ENCODE measurements around the gene RFXANK.
A peak's percentile ranks its signal among the peaks of the same experiment; 100 is the strongest.

RFXANK gene

GRCh38 chr19:19185853-19186740 lies 6.0 kb upstream of the RFXANK start:
- H3K4me3 ChIP-seq, result no peak overlapping the region
- H3K4me1 ChIP-seq, result peaks cover 64% of the 10 kb centered on the region
- no peaks in the 10 kb centered on the region for H3K27me3 ChIP-seq
- H3K27ac ChIP-seq, result no peak overlapping the region
- H4K20me1 ChIP-seq, result peaks cover 31% of the 10 kb centered on the region
- no peak for TF ChIP-seq Cebpa-rat (IDR thresholded peaks at IDR 0.05)
- 0 out of 2 replicates have a peak overlapping the region, but pooled peaks have one; percentile 10 for H3K9ac ChIP-seq
- H3K9me3 ChIP-seq, result peaks cover 6% of the 10 kb centered on the region; the same call in 1 of the 2 replicates
- H3K36me3 ChIP-seq, result peaks cover 75% of the 10 kb centered on the region
- peak overlapping the region; percentile 3; the same call in 1 of the 2 replicates for H3K4me2 ChIP-seq

DNA sequence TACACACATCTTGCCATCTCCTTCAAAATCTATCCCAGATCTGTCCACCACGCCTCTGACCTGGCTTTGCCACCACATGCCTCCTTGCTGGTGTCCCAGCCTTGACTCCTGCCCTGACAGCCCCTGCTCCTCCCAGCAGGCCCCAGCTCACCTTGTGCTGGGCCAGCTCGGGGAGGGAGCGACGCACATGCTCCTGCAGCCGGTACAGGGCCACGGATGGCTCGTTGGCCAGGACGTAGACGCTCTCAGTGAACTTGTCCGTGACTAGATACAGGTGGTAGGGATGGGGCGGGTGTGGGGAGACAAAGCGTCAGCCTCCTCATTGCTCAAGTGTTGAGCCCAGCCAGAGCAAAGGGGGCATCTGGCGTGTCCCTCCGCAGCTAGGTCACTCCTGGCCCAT lies 5.3 kb upstream of the RFXANK start:
- H4K20me1 ChIP-seq, result peaks cover 38% of the 10 kb centered on the region
- peaks cover 69% of the 10 kb centered on the region for H3K36me3 ChIP-seq
- peaks cover 6% of the 10 kb centered on the region; the same call in 1 of the 2 replicates for H3K9me3 ChIP-seq
- no peak overlapping the region for H3K27ac ChIP-seq
- H3K4me2 ChIP-seq, result no peak overlapping the region
- no peak overlapping the region for H3K4me3 ChIP-seq
- peaks cover 68% of the 10 kb centered on the region for H3K4me1 ChIP-seq
- no peak for TF ChIP-seq Cebpa-rat (IDR thresholded peaks at IDR 0.05)
- no peaks in the 10 kb centered on the region for H3K27me3 ChIP-seq
- H3K9ac ChIP-seq, result no peak overlapping the region

- no peak for TF ChIP-seq Cebpa-rat (IDR thresholded peaks at IDR 0.05)
- Histone ChIP-seq H4K20me1 (peaks cover 34% of the 10 kb centered on the region), H3K9me3 (peaks cover 3% of the 10 kb centered on the region; the same call in 1 of the 2 replicates), H3K36me3 (peaks cover 55% of the 10 kb centered on the region), H3K4me1 (peaks cover 53% of the 10 kb centered on the region), H3K9ac (peak overlapping the region; percentile 97), H3K27me3 (no peaks in the 10 kb centered on the region), H3K27ac (peak overlapping the region; percentile 99), H3K4me3 (peak overlapping the region; percentile 100), H3K4me2 (peak overlapping the region; percentile 92)
Observed at GRCh38 chr19:19191768-19192077, 335 bp upstream of the RFXANK start.

DNA sequence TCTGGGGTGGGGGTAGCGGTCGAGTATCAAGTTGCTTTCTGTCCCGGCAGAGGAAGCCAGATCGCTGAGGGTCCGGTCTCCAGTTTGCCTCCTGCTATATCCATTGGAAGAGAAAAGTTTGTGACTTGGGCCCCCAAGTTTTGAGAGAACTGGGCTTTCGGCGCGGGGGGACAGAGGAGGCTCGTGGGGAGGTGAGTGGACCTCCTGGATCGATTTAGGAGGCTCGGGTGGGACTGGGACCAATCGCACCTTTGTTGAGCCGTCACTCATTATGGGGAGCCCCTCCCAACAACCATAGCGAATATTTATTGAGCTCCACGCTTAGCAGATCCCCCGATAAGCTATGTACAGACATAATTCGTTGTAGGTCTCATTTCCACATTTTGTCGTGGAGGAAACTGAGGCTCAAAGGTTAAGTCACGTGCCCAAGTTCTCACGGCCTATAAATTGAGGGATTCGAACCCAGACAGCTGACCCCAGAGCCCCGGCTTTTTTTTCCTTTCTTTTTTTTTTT lies 909 bp downstream of the RFXANK start:
- peaks cover 57% of the 10 kb centered on the region for H3K36me3 ChIP-seq
- H4K20me1 ChIP-seq, result peaks cover 34% of the 10 kb centered on the region
- H3K4me3 ChIP-seq, result peak overlapping the region; percentile 100
- TF ChIP-seq Cebpa-rat (IDR thresholded peaks at IDR 0.05), result no peak
- no peaks in the 10 kb centered on the region for H3K27me3 ChIP-seq
- H3K27ac ChIP-seq, result peak overlapping the region; percentile 81
- H3K4me1 ChIP-seq, result peaks cover 45% of the 10 kb centered on the region
- peak overlapping the region; percentile 85 for H3K9ac ChIP-seq
- H3K4me2 ChIP-seq, result peak overlapping the region; percentile 77
- no peaks in the 10 kb centered on the region for H3K9me3 ChIP-seq

DNA sequence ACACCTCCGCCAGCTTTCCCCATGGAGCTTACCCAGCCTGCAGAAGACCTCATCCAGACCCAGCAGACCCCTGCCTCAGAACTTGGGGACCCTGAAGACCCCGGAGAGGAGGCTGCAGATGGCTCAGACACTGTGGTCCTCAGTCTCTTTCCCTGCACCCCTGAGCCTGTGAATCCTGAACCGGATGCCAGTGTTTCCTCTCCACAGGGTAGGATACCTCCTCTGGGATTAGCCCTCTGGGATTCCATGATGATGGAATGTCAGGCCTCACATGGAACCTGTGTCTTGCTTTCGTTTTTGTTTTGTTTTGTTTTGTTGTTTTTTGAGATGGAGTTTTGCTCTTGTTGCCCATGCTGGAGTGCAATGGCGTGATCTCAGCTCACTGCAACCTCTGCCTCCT lies 1.9 kb downstream of the RFXANK start:
- H3K4me1 ChIP-seq, result peaks cover 37% of the 10 kb centered on the region
- H3K4me2 ChIP-seq, result peak overlapping the region; percentile 77
- no peaks in the 10 kb centered on the region for H3K9me3 ChIP-seq
- no peaks in the 10 kb centered on the region for H3K27me3 ChIP-seq
- H3K27ac ChIP-seq, result peak overlapping the region; percentile 81; the same call in 1 of the 2 replicates
- H3K4me3 ChIP-seq, result peak overlapping the region; percentile 100
- peaks cover 29% of the 10 kb centered on the region for H4K20me1 ChIP-seq
- TF ChIP-seq Cebpa-rat (IDR thresholded peaks at IDR 0.05), result no peak
- H3K36me3 ChIP-seq, result peaks cover 57% of the 10 kb centered on the region
- no peak overlapping the region for H3K9ac ChIP-seq

DNA sequence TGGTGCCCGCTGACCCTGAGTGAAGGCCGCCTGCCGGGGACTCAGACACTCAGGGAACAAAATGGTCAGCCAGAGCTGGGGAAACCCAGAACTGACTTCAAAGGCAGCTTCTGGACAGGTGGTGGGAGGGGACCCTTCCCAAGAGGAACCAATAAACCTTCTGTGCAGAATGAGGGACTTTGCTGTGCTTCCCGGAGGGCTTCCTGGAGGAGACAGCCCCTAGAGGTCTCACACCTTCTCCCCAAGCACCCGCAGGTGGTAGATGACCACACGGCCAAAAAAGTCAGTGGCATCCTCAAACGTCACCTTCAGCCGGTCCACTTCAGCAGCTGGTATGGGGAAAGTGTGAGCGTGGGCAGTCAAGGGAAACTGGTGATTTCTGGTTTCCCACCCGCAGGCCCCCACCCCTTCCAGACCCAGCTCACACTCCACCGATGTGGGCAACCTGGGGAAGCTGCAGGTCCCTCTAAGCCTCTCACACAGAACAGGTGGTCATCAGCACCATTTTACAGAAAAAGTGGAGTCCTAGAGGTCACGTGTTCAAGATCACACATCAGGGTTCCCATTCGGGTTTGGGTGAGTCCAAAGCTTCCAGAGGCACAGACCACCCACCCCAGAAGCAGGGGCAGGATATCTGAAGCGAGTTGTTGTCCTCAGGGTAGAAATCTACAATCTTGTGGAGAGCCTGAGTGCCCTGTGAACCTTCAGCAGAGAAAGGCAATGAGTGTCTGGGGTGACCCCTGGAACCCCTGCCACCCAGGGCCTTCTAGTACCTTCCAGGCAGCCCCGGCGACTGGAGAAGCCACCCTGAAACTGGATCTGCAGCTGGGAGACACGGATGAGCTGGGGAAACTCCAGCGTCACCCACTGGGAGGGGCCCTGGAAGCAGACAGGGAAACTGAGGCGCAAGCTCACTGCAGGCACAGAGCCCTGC lies 9.9 kb downstream of the RFXANK start:
- peak overlapping the region; percentile 83 for H3K27ac ChIP-seq

DNA sequence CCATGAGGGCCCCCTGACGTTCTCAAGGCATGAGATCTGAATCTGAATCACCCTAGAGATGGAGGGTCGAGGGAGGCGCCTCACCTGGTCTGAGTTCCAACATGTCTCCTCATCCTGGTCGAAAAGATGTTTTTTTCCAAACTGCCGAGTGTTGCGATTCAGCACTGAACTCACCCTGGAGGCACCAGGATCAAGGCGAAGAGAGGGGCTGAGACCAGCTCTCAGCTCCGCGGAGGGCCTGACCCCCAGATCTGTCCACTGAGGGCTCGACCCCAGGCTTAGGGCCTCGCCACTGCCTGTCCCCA lies 10.6 kb downstream of the RFXANK start:
- peak overlapping the region; percentile 87 for H3K9ac ChIP-seq
- peaks cover 47% of the 10 kb centered on the region for H3K36me3 ChIP-seq
- H3K27ac ChIP-seq, result peak overlapping the region; percentile 83
- H3K9me3 ChIP-seq, result no peaks in the 10 kb centered on the region
- peaks cover 10% of the 10 kb centered on the region for H4K20me1 ChIP-seq
- no peak for TF ChIP-seq Cebpa-rat (IDR thresholded peaks at IDR 0.05)
- peak overlapping the region; percentile 96 for H3K4me2 ChIP-seq
- peaks cover 24% of the 10 kb centered on the region for H3K4me1 ChIP-seq
- H3K27me3 ChIP-seq, result no peaks in the 10 kb centered on the region
- peak overlapping the region; percentile 78 for H3K4me3 ChIP-seq

More for the DNA sequence above, 9.9 kb downstream of the RFXANK start:
- peaks cover 10% of the 10 kb centered on the region for H4K20me1 ChIP-seq
- H3K9ac ChIP-seq, result peak overlapping the region; percentile 87
- peak overlapping the region; percentile 78 for H3K4me3 ChIP-seq
- no peaks in the 10 kb centered on the region for H3K9me3 ChIP-seq
- no peaks in the 10 kb centered on the region for H3K27me3 ChIP-seq
- peak overlapping the region; percentile 96 for H3K4me2 ChIP-seq
- H3K4me1 ChIP-seq, result peaks cover 24% of the 10 kb centered on the region
- no peak for TF ChIP-seq Cebpa-rat (IDR thresholded peaks at IDR 0.05)
- H3K36me3 ChIP-seq, result peaks cover 53% of the 10 kb centered on the region

- TF ChIP-seq Cebpa-rat (IDR thresholded peaks at IDR 0.05), result no peak
- peak within 1 kb of the TSS; percentile 83 for H3K27ac ChIP-seq
Observed at GRCh38 chr19:19203012-19203856, 11.2 kb downstream of the RFXANK start, which contains the start of gene NR2C2AP. Gene NR2C2AP, minus strand, starts transcription at chr19:19203414. Its CDS starts 354 bp downstream, at chr19:19203060.

GRCh38 chr19:19204181-19204580 lies 12.1 kb downstream of the RFXANK start:
- Histone ChIP-seq H3K9ac (no peak overlapping the region), H4K20me1 (peaks cover 10% of the 10 kb centered on the region), H3K27ac (no peak overlapping the region), H3K27me3 (no peaks in the 10 kb centered on the region), H3K4me1 (peaks cover 24% of the 10 kb centered on the region), H3K9me3 (no peaks in the 10 kb centered on the region), H3K4me3 (no peak overlapping the region), H3K36me3 (peaks cover 32% of the 10 kb centered on the region), H3K4me2 (peak overlapping the region; percentile 96; the same call in 1 of the 2 replicates)
- no peak for TF ChIP-seq Cebpa-rat (IDR thresholded peaks at IDR 0.05)

More at GRCh38 chr19:19203012-19203856, 11.2 kb downstream of the RFXANK start, which contains the start of gene NR2C2AP:
- peak within 1 kb of the TSS; percentile 78 for H3K4me3 ChIP-seq
- H3K36me3 ChIP-seq, result peaks cover 41% of the 10 kb centered on the region
- peak within 1 kb of the TSS; percentile 96 for H3K4me2 ChIP-seq
- no peaks in the 10 kb centered on the region for H3K27me3 ChIP-seq
- peaks cover 10% of the 10 kb centered on the region for H4K20me1 ChIP-seq
- H3K9me3 ChIP-seq, result no peaks in the 10 kb centered on the region
- peak within 1 kb of the TSS; percentile 87 for H3K9ac ChIP-seq
- H3K4me1 ChIP-seq, result peaks cover 24% of the 10 kb centered on the region
